ENCODE data around the gene PGM3. TPM values are rescaled to one million over a fixed set of nuclear protein-coding genes. Genes with fewer than 3 reads are reported as not detected.

Gene PGM3
- total RNA-seq, 2 experiments from 2014 or later: 12.4 to 14.6 TPM

Other genes with a start within 250 kb of the PGM3 start
- 1 to 10 TPM; 7.1 to 8.2 TPM for gene UBE3D, start 127.4 kb downstream of the PGM3 start, total RNA-seq
- 1 to 10 TPM; 8.1 to 8.2 TPM for gene DOP1A, start 125.6 kb downstream of the PGM3 start, total RNA-seq
- gene RWDD2A, start 92 bp upstream of the PGM3 start, total RNA-seq: 1 to 10 TPM; 1.2 TPM
- not detected for gene ME1, start 237.8 kb upstream of the PGM3 start, total RNA-seq

Data from activated naive CD8-positive, alpha-beta T cell treated with anti-CD3 and anti-CD28 coated beads for 36 hours (primary cell).